Endothelial cell of umbilical vein (primary cell): ENCODE measurements around the gene CHMP6. TPM values are rescaled to one million over a fixed set of nuclear protein-coding genes. Genes with fewer than 3 reads are reported as not detected.

Experiments used
- BruUV-seq: library from RNA; stranded (reverse); fragments of 400-500 nt; replicated peaks from 2 replicates; lab custom pipeline; 2021; lab: Mats Ljungman, UMichigan
- CTCF ChIA-PET: fragments of 300-600, 350-600 bp; sonication (Branson Sonifier 250); formaldehyde crosslinking; loops from one replicate; lab custom pipeline; 2021; ENCODE audit warnings: antibody characterized with exemption, inconsistent platforms; lab: Charles Lee
- POLR2A ChIA-PET: fragments of 300-600, 350-600 bp; sonication (Branson Sonifier 250); formaldehyde crosslinking; loops from one replicate; lab custom pipeline; 2021; ENCODE audit warnings: antibody characterized with exemption, inconsistent platforms; lab: Charles Lee
- DNase-seq: peaks from one replicate; pipeline ENCODE4 v3.0.0-alpha.2; 2011; ENCODE audit warnings: low read depth, low spot score
- FAIRE-seq: peaks from 2 replicates; lab custom pipeline; 2011; peaks lifted over from hg19 to GRCh38; lab: Jason Lieb, UNC
- H2AFZ ChIP-seq: 2 replicates; pipeline ENCODE4 v1.6.0; 2012; ENCODE audit warnings: low read depth, low read length, control low read depth, inconsistent platforms
- H3K27ac ChIP-seq: 2 replicates; pipeline ENCODE4 v1.5.1; 2011; ENCODE audit warnings: low read depth, mild to moderate bottlenecking, control low read depth, low read length, moderate library complexity; ENCODE audit not compliant: insufficient read depth
- H3K27me3 ChIP-seq, 2 experiments: 2 replicates each; pipeline versions ENCODE4 v1.6.0 to v1.6.1; 2011; ENCODE audit warnings: low read length in 2 of 2, mixed read lengths in 1 of 2; ENCODE audit not compliant: control insufficient read depth in 2 of 2, insufficient read depth in 2 of 2
- H3K36me3 ChIP-seq, 2 experiments: 2 replicates in 1 of 2; 3 replicates in 1 of 2; pipeline ENCODE4 v1.5.1; 2011; ENCODE audit warnings: low read length in 2 of 2, mild to moderate bottlenecking in 1 of 2, moderate library complexity in 1 of 2; ENCODE audit not compliant: control insufficient read depth in 2 of 2, insufficient read depth in 2 of 2; ENCODE audit errors: extremely low read depth in 1 of 2
- H3K4me1 ChIP-seq: 3 replicates; pipeline ENCODE4 v1.5.1; 2011; ENCODE audit warnings: mild to moderate bottlenecking, low read length; ENCODE audit not compliant: control insufficient read depth, insufficient read depth; ENCODE audit errors: extremely low read depth
- H3K4me2 ChIP-seq: 2 replicates; pipeline ENCODE4 v1.6.1; 2011; ENCODE audit warnings: low read length, control low read depth, mixed read lengths; ENCODE audit not compliant: insufficient read depth
- H3K4me3 ChIP-seq, 3 experiments: fragments of 200-600 bp in 1 of 3; sonication (generic), shearing (Covaris generic) in 1 of 3; replicated peaks in 1 of 3; 2 replicates each; pipeline ENCODE4 v1.5.1; 2011 to 2016; ENCODE audit warnings: control low read depth in 3 of 3, low read length in 3 of 3, mild to moderate bottlenecking in 2 of 3, inconsistent platforms in 1 of 3, low read depth in 1 of 3, moderate library complexity in 1 of 3; ENCODE audit not compliant: insufficient read depth in 1 of 3
- H3K79me2 ChIP-seq: 2 replicates; pipeline ENCODE4 v1.6.0; 2012; ENCODE audit warnings: low read length, inconsistent platforms; ENCODE audit not compliant: control insufficient read depth, insufficient read depth
- H3K9ac ChIP-seq: replicated peaks from 2 replicates; pipeline ENCODE3; 2011; ENCODE audit warnings: low read length, control low read depth; ENCODE audit not compliant: insufficient read depth; ENCODE audit errors: extremely low read depth
- H3K9me1 ChIP-seq: replicated peaks from 3 replicates; pipeline ENCODE4 v1.6.0; 2011; ENCODE audit warnings: mild to moderate bottlenecking, low read length; ENCODE audit not compliant: control insufficient read depth, insufficient read depth; ENCODE audit errors: extremely low read depth
- H3K9me3 ChIP-seq: replicated peaks from 2 replicates; pipeline ENCODE4 v1.5.1; 2012; ENCODE audit warnings: low read length, inconsistent platforms; ENCODE audit not compliant: control insufficient read depth, insufficient read depth
- H4K20me1 ChIP-seq: replicated peaks from 2 replicates; pipeline ENCODE3; 2011; ENCODE audit warnings: mild to moderate bottlenecking, low read length; ENCODE audit not compliant: control insufficient read depth, insufficient read depth; ENCODE audit errors: extremely low read depth
- EZH2 ChIP-seq: IDR thresholded peaks from 2 replicates; pipeline ENCODE4 v1.6.1; 2012; ENCODE audit warnings: borderline replicate concordance, low read depth, mild to moderate bottlenecking, moderate library complexity, low read length, inconsistent platforms; ENCODE audit not compliant: severe bottlenecking
- FOS ChIP-seq: IDR thresholded peaks from 2 replicates; pipeline ENCODE4 v1.6.1; 2011; ENCODE audit warnings: mild to moderate bottlenecking, low read length, moderate library complexity, borderline replicate concordance; ENCODE audit not compliant: insufficient read depth
- GATA2 ChIP-seq: IDR thresholded peaks from 2 replicates; pipeline ENCODE4 v1.7.0; 2011; ENCODE audit warnings: low read depth, mild to moderate bottlenecking, moderate library complexity, mixed read lengths, low read length; ENCODE audit not compliant: insufficient read length, insufficient read depth
- JUN ChIP-seq: IDR thresholded peaks from 2 replicates; pipeline ENCODE4 v1.6.1; 2011; ENCODE audit warnings: borderline replicate concordance, low read depth; ENCODE audit not compliant: insufficient read length, insufficient read depth
- MYC ChIP-seq: IDR thresholded peaks from one replicate; pipeline ENCODE4 v1.6.1; 2011; ENCODE audit warnings: mild to moderate bottlenecking, low read depth, low read length
- POLR2A ChIP-seq: IDR thresholded peaks from 2 replicates; pipeline ENCODE4 v1.6.1; 2012; ENCODE audit warnings: low read depth, mild to moderate bottlenecking, control low read depth, low read length
- POLR2AphosphoS5 ChIP-seq: IDR thresholded peaks from 2 replicates; pipeline ENCODE4 v1.6.1; 2012; ENCODE audit warnings: low read depth, mild to moderate bottlenecking, control low read depth, low read length, moderate library complexity; ENCODE audit not compliant: insufficient read depth
- dilution Hi-C: fragments of 300-500 bp; cut with MboI; formaldehyde crosslinking; loops from one replicate; pipeline ENCODE4 v1.15.0; 2019; ENCODE audit warnings: low sequenced_read_pairs; ENCODE audit not compliant: extremely low pct_ligation_motif_present
- intact Hi-C: fragments of 100-400 bp; cut with micrococcal nuclease; formaldehyde crosslinking; loops from one replicate; pipeline ENCODE4 v1.10.0; 2022
- polyA plus RNA-seq, 4 experiments: library from polyadenylated mRNA; depleted of rRNA in 3 of 4; stranded (reverse) in 3 of 4; unstranded in 1 of 4; fragments of >200 nt; gene quantifications; 2 replicates each; pipeline versions ENCODE4 v1.2.1 to v1.2.3, GENCODE V29; 2011 to 2012; ENCODE audit warnings: missing spikeins in 1 of 4
- total RNA-seq: library from RNA; stranded (reverse); gene quantifications from 2 replicates; pipeline ENCODE4 v1.2.3, GENCODE V29; 2021
- TF ChIP-seq, protein P1 (sequence below): IDR thresholded peaks from 2 replicates; pipeline ENCODE4 v1.6.1; 2011; ENCODE audit not compliant: insufficient read depth, insufficient read length
- TF ChIP-seq, protein P2 (sequence below), 2 donors: IDR thresholded peaks; 1 replicate in 1 of 2; 2 replicates in 1 of 2; pipeline ENCODE4 v1.5.1; 2011; ENCODE audit warnings: low read length in 2 of 2, mild to moderate bottlenecking in 2 of 2, moderate library complexity in 2 of 2, control low read depth in 1 of 2, inconsistent platforms in 1 of 2, low read depth in 1 of 2; ENCODE audit not compliant: insufficient read depth in 1 of 2; ENCODE audit errors: extremely low read depth in 1 of 2

CHMP6 gene
- total and polyA plus RNA-seq, 2 donors (not counting 3 experiments of a cell fraction or from before 2014, with no cell fraction given): 42.5 to 48.5 TPM

DNA sequence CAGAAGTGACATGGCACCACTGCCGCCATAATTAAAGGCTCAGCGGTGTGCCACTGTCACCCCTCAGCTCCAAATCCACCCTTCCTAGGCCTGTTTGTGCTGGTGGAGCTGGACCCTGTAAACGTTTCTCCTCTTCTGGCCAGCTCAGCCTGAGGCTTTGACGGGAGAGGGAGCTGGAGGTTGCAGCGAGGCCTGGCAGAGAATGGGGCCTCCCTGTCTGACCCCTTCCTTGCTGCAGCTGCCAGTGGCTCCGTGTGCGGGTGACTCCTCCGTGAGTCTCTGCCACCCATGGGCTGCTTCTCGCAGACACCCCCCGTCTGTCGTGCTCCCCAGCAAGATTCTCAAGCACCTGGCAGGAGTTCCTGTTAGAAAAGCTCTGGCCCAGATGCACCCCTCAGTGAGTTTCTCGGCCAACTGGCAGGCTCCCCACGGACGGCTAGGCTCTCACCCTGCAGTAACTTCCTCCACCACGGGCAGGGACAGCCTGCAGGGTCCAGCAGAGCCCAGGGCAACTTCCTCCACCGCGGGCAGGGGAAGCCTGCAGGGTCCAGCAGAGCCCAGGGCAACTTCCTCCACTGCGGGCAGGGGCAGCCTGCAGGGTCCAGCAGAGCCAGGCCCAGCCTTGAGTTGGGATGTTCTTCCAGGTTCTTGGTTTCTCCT is 4.7 kb upstream of the CHMP6 start:
- no peaks in the 10 kb centered on the region for H3K9me3 ChIP-seq
- FAIRE-seq (no peak), DNase-seq (no peak)
- TF ChIP-seq EZH2 (no peak), POLR2A (no peak), FOS (no peak), JUN (no peak), POLR2AphosphoS5 (no peak), MYC (no peak), GATA2 (no peak)
- TF ChIP-seq, protein P1, sequence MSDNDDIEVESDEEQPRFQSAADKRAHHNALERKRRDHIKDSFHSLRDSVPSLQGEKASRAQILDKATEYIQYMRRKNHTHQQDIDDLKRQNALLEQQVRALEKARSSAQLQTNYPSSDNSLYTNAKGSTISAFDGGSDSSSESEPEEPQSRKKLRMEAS: no peak
- TF ChIP-seq, protein P2, sequence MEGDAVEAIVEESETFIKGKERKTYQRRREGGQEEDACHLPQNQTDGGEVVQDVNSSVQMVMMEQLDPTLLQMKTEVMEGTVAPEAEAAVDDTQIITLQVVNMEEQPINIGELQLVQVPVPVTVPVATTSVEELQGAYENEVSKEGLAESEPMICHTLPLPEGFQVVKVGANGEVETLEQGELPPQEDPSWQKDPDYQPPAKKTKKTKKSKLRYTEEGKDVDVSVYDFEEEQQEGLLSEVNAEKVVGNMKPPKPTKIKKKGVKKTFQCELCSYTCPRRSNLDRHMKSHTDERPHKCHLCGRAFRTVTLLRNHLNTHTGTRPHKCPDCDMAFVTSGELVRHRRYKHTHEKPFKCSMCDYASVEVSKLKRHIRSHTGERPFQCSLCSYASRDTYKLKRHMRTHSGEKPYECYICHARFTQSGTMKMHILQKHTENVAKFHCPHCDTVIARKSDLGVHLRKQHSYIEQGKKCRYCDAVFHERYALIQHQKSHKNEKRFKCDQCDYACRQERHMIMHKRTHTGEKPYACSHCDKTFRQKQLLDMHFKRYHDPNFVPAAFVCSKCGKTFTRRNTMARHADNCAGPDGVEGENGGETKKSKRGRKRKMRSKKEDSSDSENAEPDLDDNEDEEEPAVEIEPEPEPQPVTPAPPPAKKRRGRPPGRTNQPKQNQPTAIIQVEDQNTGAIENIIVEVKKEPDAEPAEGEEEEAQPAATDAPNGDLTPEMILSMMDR (IDR thresholded peaks at IDR 0.05; ENCODE audit: extremely low read depth in 1 of 2, insufficient read depth in 1 of 2, low read depth in 1 of 2, low read length in 2 of 2): no peak
- no peaks in the 10 kb centered on the region for H4K20me1 ChIP-seq
- H3K4me1 ChIP-seq: no peaks in the 10 kb centered on the region
- dilution Hi-C loops: no loop called here
- no peak overlapping the region for H3K4me3 ChIP-seq
- no peak overlapping the region for H2AFZ ChIP-seq
- ChIA-PET POLR2A (no interaction called here), CTCF (interaction anchor here (0.5 to 3.4 kb wide), 4 partner anchors 112 to 560 kb away, joined by 3 to 62 read pairs (median 24); no protein-coding TSS in a partner anchor)
- intact Hi-C loops: no loop called here
- no peaks in the 10 kb centered on the region for H3K36me3 ChIP-seq
- no peak overlapping the region for H3K4me2 ChIP-seq
- no peaks in the 10 kb centered on the region for H3K27me3 ChIP-seq
- no peaks in the 10 kb centered on the region for H3K9me1 ChIP-seq
- no peak overlapping the region for H3K9ac ChIP-seq
- BruUV-seq: no TSS peak
- H3K79me2 ChIP-seq: peaks cover 2% of the 10 kb centered on the region
- no peak overlapping the region for H3K27ac ChIP-seq
